WERI-Rb-1 (cell line): ENCODE data around the gene LYST.

Source experiments
- DNase-seq: peaks from one replicate; pipeline ENCODE4 v3.0.0-alpha.2; 2020
- H3K27ac ChIP-seq: fragments of 250-450 bp; sonication (Bioruptor Pico); 2 replicates; pipeline ENCODE4 v1.5.1; 2020; ENCODE audit warnings: mild to moderate bottlenecking, moderate library complexity
- H3K27me3 ChIP-seq: fragments of 250-450 bp; sonication (Bioruptor Pico); 2 replicates; pipeline ENCODE4 v1.5.1; 2021; ENCODE audit warnings: mild to moderate bottlenecking, low read depth, moderate library complexity; ENCODE audit not compliant: insufficient read depth, severe bottlenecking
- H3K36me3 ChIP-seq: fragments of 250-450 bp; sonication (Bioruptor Pico); 2 replicates; pipeline ENCODE4 v1.5.1; 2020; ENCODE audit warnings: mild to moderate bottlenecking, moderate library complexity
- H3K4me3 ChIP-seq: 2 replicates; pipeline ENCODE4 v1.5.1; 2011; ENCODE audit warnings: low read depth, mild to moderate bottlenecking, control low read depth, low read length
- H3K9me3 ChIP-seq: fragments of 250-450 bp; sonication (Bioruptor Pico); 2 replicates; pipeline ENCODE4 v1.5.1; 2021; ENCODE audit warnings: mild to moderate bottlenecking, moderate library complexity; ENCODE audit not compliant: severe bottlenecking
- CTCF ChIP-seq: IDR thresholded peaks from 2 replicates; pipeline ENCODE4 v1.5.1; 2011; ENCODE audit warnings: low read depth, mild to moderate bottlenecking, control low read depth, inconsistent platforms, low read length

Gene LYST

GRCh38 chr1:235631816-235632215 is 234.9 kb downstream of the LYST start:
- 0 out of 2 replicates have a peak, but pooled peaks have one; percentile 14 for TF ChIP-seq CTCF
- Histone ChIP-seq H3K27ac (no peak overlapping the region), H3K27me3 (no peaks in the 10 kb centered on the region), H3K4me3 (no peak overlapping the region), H3K9me3 (no peaks in the 10 kb centered on the region), H3K36me3 (peaks cover 6% of the 10 kb centered on the region; the same call in 1 of the 2 replicates)
- no peak for DNase-seq

GRCh38 chr1:235628316-235629005 is 238.2 kb downstream of the LYST start:
- Histone ChIP-seq H3K9me3 (no peaks in the 10 kb centered on the region), H3K27me3 (no peaks in the 10 kb centered on the region), H3K27ac (no peak overlapping the region), H3K4me3 (no peak overlapping the region), H3K36me3 (peaks cover 6% of the 10 kb centered on the region; the same call in 1 of the 2 replicates)
- no peak for DNase-seq
- no peak for TF ChIP-seq CTCF

- no peak for TF ChIP-seq CTCF
- no peak overlapping the region for H3K27ac ChIP-seq
Observed at GRCh38 chr1:235625831-235626230, 240.9 kb downstream of the LYST start.

GRCh38 chr1:235625340-235625739 is 241.4 kb downstream of the LYST start:
- no peak overlapping the region for H3K27ac ChIP-seq
- no peak for DNase-seq
- TF ChIP-seq CTCF, result no peak

More at GRCh38 chr1:235625831-235626230, 240.9 kb downstream of the LYST start:
- Histone ChIP-seq H3K9me3 (no peaks in the 10 kb centered on the region), H3K36me3 (peaks cover 6% of the 10 kb centered on the region; the same call in 1 of the 2 replicates), H3K27me3 (no peaks in the 10 kb centered on the region), H3K4me3 (no peak overlapping the region)
- DNase-seq, result no peak

GRCh38 chr1:235624721-235625333 is 241.9 kb downstream of the LYST start:
- no peak for DNase-seq
- Histone ChIP-seq H3K27me3 (no peaks in the 10 kb centered on the region), H3K36me3 (peaks cover 6% of the 10 kb centered on the region; the same call in 1 of the 2 replicates), H3K27ac (no peak overlapping the region), H3K9me3 (no peaks in the 10 kb centered on the region), H3K4me3 (no peak overlapping the region)
- TF ChIP-seq CTCF, result no peak

More at GRCh38 chr1:235625340-235625739, 241.4 kb downstream of the LYST start:
- Histone ChIP-seq H3K27me3 (no peaks in the 10 kb centered on the region), H3K36me3 (peaks cover 6% of the 10 kb centered on the region; the same call in 1 of the 2 replicates), H3K4me3 (no peak overlapping the region), H3K9me3 (no peaks in the 10 kb centered on the region)
